Type B pancreatic cell (in vitro differentiated cells): ENCODE measurements around the gene DPP6. TPM values are rescaled to one million over a fixed set of nuclear protein-coding genes. Genes with fewer than 3 reads are reported as not detected.
"Not testable (repeated sequence)": the region's sequence is repeated elsewhere in the genome, so short reads cannot be mapped to it uniquely, and the experiment has no call there.

Source experiments
- DNase-seq: peaks from one replicate; pipeline ENCODE4 v3.0.0; 2021; ENCODE audit warnings: mixed read lengths; ENCODE audit not compliant: unreplicated experiment; ENCODE audit errors: extremely low spot score
- H3K27ac Mint-ChIP-seq: 2 replicates; pipeline ENCODE4 v1.8.0; 2021; ENCODE audit warnings: mild to moderate bottlenecking, mixed read lengths
- H3K27me3 Mint-ChIP-seq: 2 replicates; pipeline ENCODE4 v1.8.0; 2021; ENCODE audit warnings: mixed read lengths
- H3K36me3 Mint-ChIP-seq: 2 replicates; pipeline ENCODE4 v1.8.0; 2021; ENCODE audit warnings: mixed read lengths
- H3K4me1 Mint-ChIP-seq: one replicate; pipeline ENCODE4 v1.8.0; 2021; ENCODE audit warnings: mixed read lengths; ENCODE audit not compliant: unreplicated experiment
- H3K4me3 Mint-ChIP-seq: 2 replicates; pipeline ENCODE4 v1.8.0; 2021; ENCODE audit warnings: mild to moderate bottlenecking, mixed read lengths
- H3K9me3 Mint-ChIP-seq: 2 replicates; pipeline ENCODE4 v1.8.0; 2021; ENCODE audit warnings: mixed read lengths
- total RNA-seq: library from RNA; stranded (reverse); gene quantifications from 2 replicates; pipeline ENCODE4 v1.2.1, GENCODE V29; 2021; ENCODE audit warnings: low replicate concordance
- TF ChIP-seq, protein P1 (sequence below): fragments of 200-600 bp; sonication (generic); conservative IDR thresholded peaks from 2 replicates; pipeline ENCODE4 v1.5.0; 2021; ENCODE audit warnings: antibody characterized with exemption, mild to moderate bottlenecking

The DPP6 gene
- total RNA-seq, 1 donor from 2014 or later = 4.1 TPM

GRCh38 chr7:154674191-154674590 is 622.0 kb downstream of the DPP6 start:
- Mint-ChIP-seq H3K9me3 (no peaks in the 10 kb centered on the region), H3K27ac (no peak overlapping the region), H3K4me1 (no peaks in the 10 kb centered on the region), H3K36me3 (no peaks in the 10 kb centered on the region), H3K27me3 (no peaks in the 10 kb centered on the region), H3K4me3 (no peak overlapping the region)
- no peak for DNase-seq
- TF ChIP-seq, protein P1, sequence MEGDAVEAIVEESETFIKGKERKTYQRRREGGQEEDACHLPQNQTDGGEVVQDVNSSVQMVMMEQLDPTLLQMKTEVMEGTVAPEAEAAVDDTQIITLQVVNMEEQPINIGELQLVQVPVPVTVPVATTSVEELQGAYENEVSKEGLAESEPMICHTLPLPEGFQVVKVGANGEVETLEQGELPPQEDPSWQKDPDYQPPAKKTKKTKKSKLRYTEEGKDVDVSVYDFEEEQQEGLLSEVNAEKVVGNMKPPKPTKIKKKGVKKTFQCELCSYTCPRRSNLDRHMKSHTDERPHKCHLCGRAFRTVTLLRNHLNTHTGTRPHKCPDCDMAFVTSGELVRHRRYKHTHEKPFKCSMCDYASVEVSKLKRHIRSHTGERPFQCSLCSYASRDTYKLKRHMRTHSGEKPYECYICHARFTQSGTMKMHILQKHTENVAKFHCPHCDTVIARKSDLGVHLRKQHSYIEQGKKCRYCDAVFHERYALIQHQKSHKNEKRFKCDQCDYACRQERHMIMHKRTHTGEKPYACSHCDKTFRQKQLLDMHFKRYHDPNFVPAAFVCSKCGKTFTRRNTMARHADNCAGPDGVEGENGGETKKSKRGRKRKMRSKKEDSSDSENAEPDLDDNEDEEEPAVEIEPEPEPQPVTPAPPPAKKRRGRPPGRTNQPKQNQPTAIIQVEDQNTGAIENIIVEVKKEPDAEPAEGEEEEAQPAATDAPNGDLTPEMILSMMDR = no peak

DNA sequence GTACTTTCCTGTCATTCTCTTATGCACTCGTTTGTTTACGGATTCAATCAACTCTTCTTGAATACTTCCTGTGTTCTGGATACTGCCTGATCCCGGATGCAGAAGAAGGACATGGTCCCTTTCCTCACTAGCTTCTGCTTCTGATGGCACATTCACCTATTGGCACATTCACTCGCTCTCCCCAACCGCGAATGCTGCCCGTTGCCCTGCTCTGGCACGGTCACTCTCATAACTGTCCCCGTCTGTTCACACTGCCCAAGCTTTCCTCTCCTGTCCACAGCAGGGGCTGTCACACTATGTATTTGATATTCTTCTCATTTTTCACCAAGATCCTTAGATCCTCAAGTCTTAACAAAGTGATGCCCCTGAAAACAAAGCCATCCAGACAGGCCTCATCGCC is 623.4 kb downstream of the DPP6 start:
- TF ChIP-seq, protein P1 = no peak
- H3K9me3 Mint-ChIP-seq = no peaks in the 10 kb centered on the region

GRCh38 chr7:154676033-154676421 is 623.8 kb downstream of the DPP6 start:
- not testable (repeated sequence) for H3K36me3 Mint-ChIP-seq, H3K4me3 Mint-ChIP-seq, H3K9me3 Mint-ChIP-seq, H3K27me3 Mint-ChIP-seq, DNase-seq, H3K4me1 Mint-ChIP-seq, H3K27ac Mint-ChIP-seq

More for the DNA sequence above, 623.4 kb downstream of the DPP6 start:
- Mint-ChIP-seq H3K4me1 (no peaks in the 10 kb centered on the region), H3K27ac (no peak overlapping the region), H3K27me3 (no peaks in the 10 kb centered on the region), H3K36me3 (no peaks in the 10 kb centered on the region), H3K4me3 (no peak overlapping the region)
- DNase-seq = no peak

DNA sequence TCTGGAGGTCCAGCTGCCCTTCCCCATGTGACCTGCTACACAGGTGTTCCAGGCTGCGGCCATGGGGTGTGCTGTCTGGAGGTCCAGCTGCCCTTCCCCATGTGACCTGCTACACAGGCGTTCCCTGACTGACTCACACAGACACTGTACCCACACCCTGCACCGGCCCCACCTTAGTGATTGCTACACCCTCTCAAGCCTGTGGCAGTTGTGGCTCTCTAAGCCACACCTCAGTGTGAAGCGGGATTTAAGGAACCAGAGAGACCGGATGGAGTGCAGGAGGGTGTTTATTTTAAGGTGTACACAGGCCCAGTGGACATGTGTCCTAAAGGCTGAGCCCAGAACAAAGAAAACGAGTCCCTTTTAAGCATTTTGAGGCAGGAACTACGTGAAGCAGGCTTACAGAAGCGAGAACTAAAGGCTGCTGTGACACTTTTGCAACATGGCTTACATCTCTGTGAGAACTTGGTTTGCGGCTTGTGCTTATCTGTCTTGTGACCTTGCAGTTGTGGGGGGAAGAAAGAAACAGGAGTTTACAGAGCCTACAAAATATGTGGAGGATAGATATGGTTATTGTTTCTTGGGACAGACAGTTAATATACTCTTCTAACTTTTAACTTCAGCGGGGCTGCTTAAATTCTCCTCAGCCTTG is 624.4 kb downstream of the DPP6 start:
- Mint-ChIP-seq H3K27ac (peak overlapping the region; percentile 34), H3K36me3 (no peaks in the 10 kb centered on the region), H3K27me3 (no peaks in the 10 kb centered on the region), H3K4me1 (no peaks in the 10 kb centered on the region), H3K9me3 (no peaks in the 10 kb centered on the region), H3K4me3 (no peak overlapping the region)
- TF ChIP-seq, protein P1 = no peak
- no peak for DNase-seq

GRCh38 chr7:154677454-154677853 is 625.3 kb downstream of the DPP6 start:
- Mint-ChIP-seq H3K9me3 (no peaks in the 10 kb centered on the region), H3K27me3 (no peaks in the 10 kb centered on the region), H3K36me3 (no peaks in the 10 kb centered on the region), H3K27ac (no peak overlapping the region), H3K4me3 (no peak overlapping the region), H3K4me1 (no peaks in the 10 kb centered on the region)
- TF ChIP-seq, protein P1 = no peak
- DNase-seq = no peak

DNA sequence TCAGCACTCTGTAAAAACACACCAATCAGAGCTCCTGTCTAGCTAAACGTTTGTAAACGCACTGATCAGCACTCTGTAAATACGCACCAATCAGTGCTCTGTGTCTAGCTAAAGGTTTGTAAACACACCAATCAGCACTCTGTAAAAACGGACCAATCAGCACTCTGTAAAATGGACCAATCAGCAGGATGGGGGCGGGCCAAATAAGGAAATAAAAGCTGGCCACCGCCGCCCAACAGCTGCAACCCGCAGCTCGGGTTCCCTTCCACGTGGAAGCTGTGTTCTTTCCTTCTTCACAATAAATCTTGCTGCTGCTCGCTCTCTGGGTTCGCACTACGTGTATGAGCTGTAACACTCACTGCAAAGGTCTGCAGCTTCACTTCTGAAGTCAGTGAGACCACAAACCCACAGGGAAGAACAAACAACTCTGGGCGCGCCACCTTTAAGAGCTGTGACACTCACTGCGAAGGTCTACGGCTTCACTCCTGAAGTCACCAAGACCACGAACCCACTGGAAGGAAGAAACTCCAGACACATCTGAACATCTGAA is 625.9 kb downstream of the DPP6 start:
- not testable (repeated sequence) for H3K27ac Mint-ChIP-seq, H3K36me3 Mint-ChIP-seq, DNase-seq, H3K27me3 Mint-ChIP-seq, H3K4me3 Mint-ChIP-seq, H3K9me3 Mint-ChIP-seq, H3K4me1 Mint-ChIP-seq
